Measurements from ENCODE around the gene PPCS.

The PPCS gene

GRCh38 chr1:42420911-42421585 lies 35.3 kb upstream of the PPCS start:
- H3K4me3 ChIP-seq (ENCODE audit: control insufficient read depth, low read depth, low read length) = no peak overlapping the region
- peak; percentile 80 for DNase-seq (ENCODE audit: low read depth)
- no peak for TF ChIP-seq CTCF (IDR thresholded peaks at IDR 0.05; ENCODE audit: control insufficient read depth, insufficient read depth, low read depth, low read length, missing control alignments)

- DNase-seq (ENCODE audit: low read depth) = no peak
- no peak for TF ChIP-seq CTCF (IDR thresholded peaks at IDR 0.05; ENCODE audit: control insufficient read depth, insufficient read depth, low read depth, low read length, missing control alignments)
Measured at GRCh38 chr1:42422737-42423136, 33.6 kb upstream of the PPCS start.

GRCh38 chr1:42423681-42424080 lies 32.7 kb upstream of the PPCS start:
- no peak overlapping the region for H3K4me3 ChIP-seq (ENCODE audit: control insufficient read depth, low read depth, low read length)
- DNase-seq (ENCODE audit: low read depth) = no peak
- no peak for TF ChIP-seq CTCF (IDR thresholded peaks at IDR 0.05; ENCODE audit: control insufficient read depth, insufficient read depth, low read depth, low read length, missing control alignments)

More at GRCh38 chr1:42422737-42423136, 33.6 kb upstream of the PPCS start:
- H3K4me3 ChIP-seq (ENCODE audit: control insufficient read depth, low read depth, low read length) = no peak overlapping the region

- H3K4me3 ChIP-seq (ENCODE audit: control insufficient read depth, low read depth, low read length) = no peak overlapping the region
- DNase-seq (ENCODE audit: low read depth) = no peak
- no peak for TF ChIP-seq CTCF (IDR thresholded peaks at IDR 0.05; ENCODE audit: control insufficient read depth, insufficient read depth, low read depth, low read length, missing control alignments)
Measured at GRCh38 chr1:42424201-42424600, 32.1 kb upstream of the PPCS start.

GRCh38 chr1:42427240-42427639 lies 29.1 kb upstream of the PPCS start:
- no peak for TF ChIP-seq CTCF (IDR thresholded peaks at IDR 0.05; ENCODE audit: control insufficient read depth, insufficient read depth, low read depth, low read length, missing control alignments)
- DNase-seq (ENCODE audit: low read depth) = no peak
- H3K4me3 ChIP-seq (ENCODE audit: control insufficient read depth, low read depth, low read length) = no peak overlapping the region

- no peak overlapping the region for H3K4me3 ChIP-seq (ENCODE audit: control insufficient read depth, low read depth, low read length)
- no peak for TF ChIP-seq CTCF (IDR thresholded peaks at IDR 0.05; ENCODE audit: control insufficient read depth, insufficient read depth, low read depth, low read length, missing control alignments)
- DNase-seq (ENCODE audit: low read depth) = no peak
Measured at GRCh38 chr1:42429603-42430002, 26.7 kb upstream of the PPCS start.
